PC-3 (cell line): ENCODE results near the gene SMPD3.

Source experiments
- CTCF ChIP-seq: fragments of 300-600 bp; sonication (generic); conservative IDR thresholded peaks from 2 replicates; pipeline ENCODE4 v1.5.1; 2017; ENCODE audit warnings: antibody characterized with exemption, low read depth, mild to moderate bottlenecking, low read length
- EZH2 ChIP-seq: fragments of 300-600 bp; sonication (generic); IDR thresholded peaks from one replicate; pipeline ENCODE4 v1.6.1; 2017; ENCODE audit warnings: antibody characterized with exemption, mild to moderate bottlenecking, low read length; ENCODE audit not compliant: unreplicated experiment
- EZH2phosphoT487 ChIP-seq: fragments of 300-600 bp; sonication (generic); IDR thresholded peaks from 2 replicates; pipeline ENCODE4 v1.6.1; 2018; ENCODE audit warnings: mild to moderate bottlenecking, antibody characterized with exemption, low read length, borderline replicate concordance

GRCh38 chr16:68492543-68493411 lies 44.5 kb upstream of the SMPD3 start:
- TF ChIP-seq CTCF (no peak), EZH2 (no peak), EZH2phosphoT487 (no peak)
